Lung (tissue), 12 donors: ENCODE data around the gene MYMK. TPM values are rescaled to one million over a fixed set of nuclear protein-coding genes. Genes with fewer than 3 reads are reported as not detected.

Source experiments
- ATAC-seq: fragments of 200-7000 bp; cut with Tn5 transposase; one replicate; pipeline ENCODE4 v1.9.1; 2020; ENCODE audit warnings: moderate number of reproducible peaks; ENCODE audit not compliant: insufficient read depth, low FRiP score
- DNase-seq, 3 donors: peaks; one replicate each; pipeline ENCODE4 v3.0.0-alpha.2; 2013 to 2017
- H3K27ac ChIP-seq, 2 donors: one replicate each; pipeline ENCODE4 v1.5.1; 2013; ENCODE audit warnings: mild to moderate bottlenecking in 2 of 2, moderate library complexity in 2 of 2, control low read depth in 1 of 2, inconsistent platforms in 1 of 2, low read depth in 1 of 2, low read length in 1 of 2
- H3K27me3 ChIP-seq, 3 donors: one replicate each; pipeline ENCODE4 v1.5.1; 2013; ENCODE audit warnings: low read length in 2 of 3; ENCODE audit not compliant: control insufficient read depth in 3 of 3, insufficient read depth in 3 of 3
- H3K36me3 ChIP-seq, 4 donors: one replicate each; pipeline ENCODE4 v1.5.1; 2013; ENCODE audit warnings: low read length in 4 of 4, mild to moderate bottlenecking in 1 of 4, moderate library complexity in 1 of 4; ENCODE audit not compliant: control insufficient read depth in 4 of 4, insufficient read depth in 4 of 4
- H3K4me1 ChIP-seq, 5 donors: one replicate each; pipeline ENCODE4 v1.5.1; 2013; ENCODE audit warnings: low read length in 5 of 5, mild to moderate bottlenecking in 2 of 5, moderate library complexity in 1 of 5; ENCODE audit not compliant: control insufficient read depth in 5 of 5, insufficient read depth in 5 of 5
- H3K4me3 ChIP-seq: one replicate; pipeline ENCODE4 v1.5.1; 2013; ENCODE audit warnings: mild to moderate bottlenecking, control low read depth, moderate library complexity
- H3K9ac ChIP-seq, 2 donors: one replicate each; pipeline ENCODE4 v1.5.1; 2013; ENCODE audit warnings: low read length in 2 of 2, control low read depth in 1 of 2; ENCODE audit not compliant: insufficient read depth in 1 of 2
- H3K9me3 ChIP-seq, 4 donors: one replicate each; pipeline ENCODE4 v1.5.1; 2013; ENCODE audit warnings: low read length in 3 of 4, mild to moderate bottlenecking in 1 of 4, moderate library complexity in 1 of 4; ENCODE audit not compliant: control insufficient read depth in 4 of 4, insufficient read depth in 3 of 4
- CTCF ChIP-seq: IDR thresholded peaks from 2 replicates; pipeline ENCODE4 v1.5.1; 2012; ENCODE audit warnings: mild to moderate bottlenecking; ENCODE audit errors: control extremely low read depth, extremely low read depth
- WGBS, 2 donors: extraction: QIAGEN DNeasy Blood & Tissue Kit; methylation state at CpG; one replicate each; pipeline ENCODE4 v1.1.7; 2013; 5-methylcytosine and 5-hydroxymethylcytosine counted together
- polyA plus RNA-seq, 2 donors: library from polyadenylated mRNA; stranded (reverse); fragments of 200-250 nt; gene quantifications; one replicate each; pipeline ENCODE4 v1.2.1, GENCODE V29; 2013
- total RNA-seq, 2 donors: library from RNA; depleted of rRNA in 1 of 2; stranded (reverse); fragments of >200 nt in 1 of 2; gene quantifications; one replicate each; pipeline ENCODE4 v1.2.1, GENCODE V29; 2014 to 2021
- donor health status: control.
- donor health status: control.
- donor health status: Bipolar disorder and iron deficiency.
- donor health status: healthy.
- donor health status: DM: yes; HTN: yes; CAD: no.

Gene MYMK
- total and polyA plus RNA-seq, 4 donors = not detected

GRCh38 chr9:133468777-133469421 lies 55.9 kb downstream of the MYMK start:
- 88 to 89% methylated on average over 5 to 6 of the region's 6 CpGs for WGBS, 2 donors
- Histone ChIP-seq H3K4me3 (no peak overlapping the region), H3K27ac (no peak overlapping the region), H3K27me3 (no peaks in the 10 kb centered on the region), H3K9ac (no peak overlapping the region), H3K9me3 (no peaks in the 10 kb centered on the region), H3K4me1 (peaks cover 0 to 4% (median 0%) of the 10 kb centered on the region in 5 donors), H3K36me3 (peaks cover 0 to 27% (median 0%) of the 10 kb centered on the region in 4 donors)
- DNase-seq (no peak), ATAC-seq (no peak)
- no peak for TF ChIP-seq CTCF

- 92 to 96% methylated on average over 11 of the region's 11 CpGs for WGBS, 2 donors
- ATAC-seq (no peak), DNase-seq (no peak)
- peaks cover 0 to 28% (median 0%) of the 10 kb centered on the region in 4 donors for H3K36me3 ChIP-seq
- no peak for TF ChIP-seq CTCF
- H3K27ac ChIP-seq = no peak overlapping the region
- H3K9ac ChIP-seq = no peak overlapping the region
- H3K9me3 ChIP-seq = no peaks in the 10 kb centered on the region
- H3K27me3 ChIP-seq = no peaks in the 10 kb centered on the region
- no peak overlapping the region for H3K4me3 ChIP-seq
- H3K4me1 ChIP-seq = peaks cover 0 to 4% (median 0%) of the 10 kb centered on the region in 5 donors
Observed at GRCh38 chr9:133468374-133468773, 56.4 kb downstream of the MYMK start.

- Histone ChIP-seq H3K27me3 (no peaks in the 10 kb centered on the region), H3K9ac (no peak overlapping the region), H3K4me3 (no peak overlapping the region), H3K4me1 (peaks cover 0 to 4% (median 0%) of the 10 kb centered on the region in 5 donors), H3K9me3 (no peaks in the 10 kb centered on the region), H3K36me3 (peaks cover 0 to 22% (median 0%) of the 10 kb centered on the region in 4 donors), H3K27ac (no peak overlapping the region)
- 88 to 96% methylated on average over 10 of the region's 10 CpGs for WGBS, 2 donors
- no peak for DNase-seq
- TF ChIP-seq CTCF = no peak
- no peak for ATAC-seq
Observed at GRCh38 chr9:133467101-133467500, 57.7 kb downstream of the MYMK start.

- H3K27ac ChIP-seq = no peak overlapping the region
- no peak for DNase-seq
- TF ChIP-seq CTCF = no peak
- peaks cover 0 to 5% (median 4%) of the 10 kb centered on the region in 5 donors for H3K4me1 ChIP-seq
- ATAC-seq = no peak
- H3K4me3 ChIP-seq = no peak overlapping the region
- WGBS, 2 donors = 86% methylated on average over 6 of the region's 6 CpGs
- H3K9me3 ChIP-seq = no peaks in the 10 kb centered on the region
- no peaks in the 10 kb centered on the region for H3K27me3 ChIP-seq
- H3K9ac ChIP-seq = no peak overlapping the region
- H3K36me3 ChIP-seq = peaks cover 0 to 20% (median 0%) of the 10 kb centered on the region in 4 donors
Observed at GRCh38 chr9:133465984-133466383, 58.8 kb downstream of the MYMK start.
